Tongue (tissue), 1 donor: ENCODE results near the gene G3BP1. TPM values are rescaled to one million over a fixed set of nuclear protein-coding genes. Genes with fewer than 3 reads are reported as not detected.

Source experiments
- total RNA-seq: library from RNA; depleted of rRNA; stranded (reverse); fragments of >200 nt; gene quantifications from one replicate; pipeline ENCODE4 v1.2.3, GENCODE V29; 2014

G3BP1 gene
- total RNA-seq, 1 donor from 2014 or later, result 136 TPM

Other genes starting within 250 kb of the G3BP1 start
- gene FAT2, start 180.6 kb upstream of the G3BP1 start, total RNA-seq, result 25.0 TPM
- 1,607 TPM for gene SPARC, start 85.0 kb upstream of the G3BP1 start, total RNA-seq
- gene ATOX1, start 13.3 kb upstream of the G3BP1 start, total RNA-seq, result 48.9 TPM
- gene GLRA1, start 152.9 kb downstream of the G3BP1 start, total RNA-seq, result not detected